ENCODE results near the gene OPRL1.
A peak's percentile ranks its signal among the peaks of the same experiment; 100 is the strongest.

The OPRL1 gene

DNA sequence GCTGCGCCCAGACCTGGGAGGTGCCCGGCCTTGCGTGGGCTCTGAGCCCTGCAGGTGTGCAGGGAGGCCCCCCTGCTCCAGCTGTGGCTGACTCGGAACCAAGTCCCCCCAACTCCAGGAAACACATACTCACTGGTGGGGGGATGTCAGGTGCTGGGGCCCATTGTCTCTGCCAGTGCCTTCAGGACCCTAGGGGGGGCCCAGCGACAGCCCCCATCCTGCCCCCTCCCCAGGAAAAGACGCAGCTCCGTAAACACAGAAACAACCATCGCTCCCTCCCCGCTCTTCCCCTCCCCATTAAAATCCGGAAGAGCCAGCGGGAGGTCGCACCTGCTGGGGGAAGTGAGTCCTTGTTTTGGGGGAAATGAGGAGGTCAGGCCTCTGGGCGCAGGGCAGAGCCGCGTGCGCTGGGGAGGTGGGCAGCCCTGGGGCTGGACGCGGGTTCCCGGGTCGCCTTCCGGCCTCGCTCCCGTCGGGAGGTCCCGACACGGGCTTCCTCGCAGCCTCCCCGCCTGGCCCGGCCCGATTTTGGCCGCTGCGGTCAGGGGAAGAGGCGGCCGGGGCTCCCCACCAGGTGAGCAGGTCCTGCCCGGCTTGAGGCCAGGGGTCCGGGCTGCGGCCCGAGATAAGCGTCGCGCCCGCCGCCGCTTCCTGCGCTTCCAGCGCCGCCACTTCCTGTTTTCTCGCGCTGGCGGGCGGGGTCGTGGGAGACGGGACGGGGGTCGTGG is 37.7 kb upstream of the OPRL1 start:
- no peak for ATAC-seq
- DNase-seq, result peak; percentile 40

DNA sequence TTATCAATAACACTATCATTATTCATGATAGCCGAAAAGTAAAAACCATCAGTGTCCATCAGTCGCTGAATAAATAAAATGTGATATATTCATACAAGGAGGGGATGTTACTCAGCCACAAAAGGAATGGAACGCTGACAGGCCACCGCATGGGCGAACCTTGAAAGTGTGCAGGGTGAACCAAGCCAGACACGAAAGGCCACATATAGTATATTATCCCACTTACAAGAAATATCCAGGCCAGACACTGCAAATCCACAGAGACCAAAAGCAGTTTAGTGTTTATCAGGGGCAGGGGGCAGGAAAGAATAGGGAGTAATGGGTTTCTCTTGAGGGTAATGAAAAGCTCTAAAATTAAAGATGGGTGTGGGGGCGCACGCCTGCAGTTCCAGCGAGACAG is 36.1 kb upstream of the OPRL1 start:
- DNase-seq (no peak), ATAC-seq (no peak)

DNA sequence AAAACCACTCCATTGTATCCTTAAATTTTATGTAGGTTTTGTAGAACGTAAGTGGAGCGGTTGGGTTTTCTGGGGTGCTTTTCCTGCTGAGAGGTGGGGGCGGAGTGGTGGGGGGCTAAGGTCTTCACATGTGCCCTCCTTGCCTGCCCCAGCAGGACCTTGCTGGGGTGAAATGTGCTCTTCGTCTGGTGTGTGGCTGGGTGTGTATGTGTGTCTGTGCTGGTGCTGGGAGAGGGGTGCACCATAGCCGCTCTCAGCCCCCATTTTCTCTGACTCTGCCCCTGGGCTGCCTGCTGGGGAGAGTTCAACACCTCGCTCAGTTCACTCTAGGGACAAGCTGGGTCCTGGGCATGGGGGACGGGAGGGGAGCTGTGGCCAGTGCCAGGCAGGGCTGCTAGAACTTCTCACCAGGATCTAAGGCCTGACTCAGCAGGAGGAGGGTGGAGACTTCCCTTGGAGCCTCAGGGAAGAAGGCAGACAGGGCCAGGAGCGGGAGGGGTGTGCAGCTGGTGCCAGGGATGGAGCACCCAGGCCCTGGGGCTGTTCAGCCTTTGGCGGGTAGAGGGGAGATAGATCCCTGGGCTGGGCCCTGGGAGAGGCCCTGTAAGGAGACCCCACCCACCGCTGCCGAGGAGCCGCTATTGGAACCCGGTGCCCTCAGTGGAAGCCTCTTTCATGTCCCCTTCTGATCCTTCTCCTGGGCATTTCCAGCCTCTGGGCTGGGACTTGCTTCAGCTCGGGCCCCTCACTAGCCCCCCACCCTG is 35.2 kb upstream of the OPRL1 start:
- ATAC-seq, result no peak

DNA sequence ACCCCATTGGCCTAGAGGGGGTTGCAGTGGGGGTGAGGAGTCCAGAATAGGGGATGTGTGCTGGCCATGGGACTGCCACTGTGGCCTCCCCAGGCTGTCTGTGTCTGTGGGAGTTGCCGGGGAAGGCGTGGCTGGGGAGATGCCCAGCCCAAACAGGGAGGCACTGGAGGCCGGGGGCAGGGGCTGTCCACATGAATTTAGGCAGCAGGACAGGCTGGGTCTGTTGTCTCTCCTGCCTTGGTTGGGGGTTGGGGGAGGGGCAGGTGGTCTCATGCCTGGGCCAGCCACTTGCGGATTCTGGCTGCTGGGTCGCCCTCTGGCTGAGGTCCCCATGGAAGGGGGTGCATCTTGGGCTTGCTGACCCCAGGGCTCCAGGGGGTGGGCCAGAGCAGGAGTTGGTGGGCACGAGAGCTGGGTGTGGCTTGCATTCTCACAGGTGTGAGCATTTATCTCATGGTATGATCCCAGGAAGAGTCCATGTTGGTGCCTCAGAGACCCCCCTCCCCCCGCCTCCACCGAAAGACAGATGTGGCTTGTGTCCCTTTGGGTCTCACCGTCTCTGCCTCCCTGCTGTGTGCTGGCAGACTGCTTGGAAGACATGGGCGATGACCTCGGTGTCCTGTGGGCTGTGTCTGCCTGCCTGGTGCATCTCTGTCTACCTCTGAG is 34.4 kb upstream of the OPRL1 start:
- ATAC-seq (no peak), DNase-seq (no peak)

More for the DNA sequence above, 35.2 kb upstream of the OPRL1 start:
- DNase-seq, result no peak

DNA sequence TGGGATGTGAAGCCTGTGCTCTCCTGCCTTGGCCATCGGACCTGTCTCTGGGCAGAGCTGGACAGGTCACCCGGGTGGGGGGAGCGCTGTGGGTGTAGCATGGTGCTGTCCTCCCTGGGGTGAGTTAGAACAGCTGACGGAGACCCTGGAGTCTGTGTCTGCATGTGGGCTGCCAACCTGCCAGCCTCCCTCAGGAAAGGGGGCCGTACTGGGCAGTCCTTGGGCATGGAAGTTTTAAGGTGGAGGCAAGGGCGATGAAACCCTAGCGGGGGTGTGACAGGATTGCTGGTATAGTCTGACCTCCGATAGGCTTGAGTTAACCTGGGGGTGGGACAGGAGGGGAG is 32.9 kb upstream of the OPRL1 start:
- DNase-seq (no peak), ATAC-seq (no peak)

DNA sequence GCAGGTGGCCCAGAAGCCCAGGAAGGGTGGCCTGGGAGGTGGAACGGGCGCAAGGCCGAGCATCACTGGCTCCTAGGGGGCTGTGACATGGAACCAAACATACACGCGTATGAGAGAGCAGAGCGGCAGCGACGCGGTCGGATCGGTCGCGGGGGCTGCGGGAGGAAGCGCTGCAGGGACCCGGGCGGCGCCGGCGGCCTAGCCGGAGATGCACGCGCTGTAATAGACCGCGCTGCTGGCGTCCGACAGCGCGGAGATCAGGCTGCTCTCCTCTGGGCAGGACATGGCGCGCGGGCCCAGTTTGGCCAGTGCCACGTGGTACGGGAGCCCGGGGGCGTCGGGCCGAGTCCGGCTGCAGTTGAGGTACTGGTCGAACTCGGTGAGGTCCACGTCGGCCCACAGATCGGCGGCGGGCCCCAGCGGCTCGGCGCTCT is 31.9 kb upstream of the OPRL1 start:
- ATAC-seq, result no peak
- no peak for DNase-seq

DNA sequence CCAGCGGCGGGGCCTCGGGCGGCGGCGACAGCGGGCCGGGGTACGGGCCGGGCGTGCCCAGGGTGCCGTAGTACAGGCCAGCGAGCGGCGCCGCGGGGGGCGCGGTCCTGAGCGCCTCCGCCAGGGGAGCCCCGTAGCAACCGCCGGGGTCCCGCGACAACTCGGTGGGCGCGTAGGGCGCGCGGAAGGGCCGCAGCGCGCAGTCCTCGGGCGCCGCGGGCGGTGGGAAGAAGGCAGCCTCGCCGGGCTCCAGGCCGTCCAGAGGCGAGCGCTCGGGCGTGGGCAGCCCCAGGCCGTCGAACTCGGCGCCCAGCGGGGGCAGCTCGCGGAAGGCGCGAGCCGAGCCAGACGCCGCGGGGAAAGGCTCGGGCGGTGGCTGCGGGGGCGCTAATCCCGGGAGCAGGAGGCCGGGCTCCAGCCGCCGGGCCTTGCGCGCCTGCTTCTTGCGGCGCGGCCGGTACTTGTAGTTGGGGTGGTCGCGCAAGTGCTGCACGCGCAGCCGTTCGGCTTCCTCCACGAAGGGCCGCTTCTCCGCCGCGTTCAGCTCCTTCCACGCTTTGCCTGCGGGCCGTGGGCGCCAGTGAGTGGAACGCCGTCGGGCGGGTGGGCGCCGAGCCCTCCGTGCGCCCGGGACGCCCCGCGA is 31.4 kb upstream of the OPRL1 start:
- DNase-seq (no peak), ATAC-seq (no peak)

DNA sequence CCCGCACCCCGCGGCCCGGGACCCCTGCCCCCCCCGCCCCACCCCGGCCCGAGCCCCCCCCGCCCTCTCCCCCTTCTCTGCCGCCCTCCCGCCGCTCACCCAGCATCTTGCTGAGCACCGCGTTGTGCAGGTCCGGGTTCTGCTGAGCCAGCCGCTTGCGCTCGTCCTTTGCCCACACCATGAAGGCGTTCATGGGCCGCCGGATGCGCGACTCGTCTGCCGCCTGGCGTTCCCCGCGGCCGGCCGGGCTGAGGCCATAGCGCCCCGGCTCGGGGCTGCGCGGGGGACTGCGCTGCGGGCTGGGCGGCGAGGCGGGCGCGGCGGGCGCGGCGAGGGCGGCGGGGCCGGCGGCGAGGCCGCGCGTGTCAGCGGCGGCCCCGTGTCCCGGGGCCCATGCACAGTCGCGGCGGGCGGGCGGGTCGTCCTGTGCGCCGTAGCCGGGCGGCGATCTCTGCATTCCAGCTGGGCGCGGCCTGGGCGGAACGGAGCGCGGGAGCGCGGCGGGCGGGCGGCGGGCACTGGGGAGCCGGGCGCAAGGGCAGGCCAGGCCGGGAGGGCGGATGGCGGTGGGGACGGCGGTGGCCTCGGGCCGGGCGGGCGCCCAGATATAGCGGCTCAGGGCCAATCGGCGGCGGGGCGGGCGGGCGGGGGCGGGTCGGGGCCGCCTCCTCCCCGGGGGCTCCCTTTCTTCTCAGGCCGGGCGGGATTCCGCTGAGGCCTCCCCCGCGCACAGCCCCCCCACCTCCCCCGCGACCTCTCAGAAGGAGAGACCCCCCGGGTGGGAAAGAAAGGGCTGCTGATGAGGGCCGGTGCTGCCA is 30.6 kb upstream of the OPRL1 start, which contains the start of gene SOX18:
Gene SOX18, minus strand, starts transcription at position 580 of the 818 bp plus-strand sequence. Its CDS starts 123 bp downstream, at position 457.
- DNase-seq (peak; percentile 53), ATAC-seq (peak; percentile 19)

DNA sequence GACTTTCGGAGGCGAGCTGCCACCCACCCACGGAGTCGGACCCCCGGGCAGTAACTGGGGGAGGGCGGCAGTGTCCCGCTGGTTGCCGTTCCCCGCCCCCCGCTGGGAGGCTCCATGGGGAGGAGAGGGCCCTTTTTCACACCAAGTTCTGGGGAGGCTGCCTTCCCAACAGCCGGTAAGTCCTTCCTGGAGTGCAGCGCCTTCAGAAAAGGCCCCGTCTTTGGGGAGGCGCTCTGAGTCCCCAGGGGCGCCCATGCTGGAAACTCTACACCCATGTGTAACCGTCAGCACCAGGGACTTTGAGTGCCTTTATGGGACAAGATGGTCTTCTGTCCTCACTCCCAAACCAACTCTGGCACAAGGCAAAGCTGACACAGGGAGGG is 30.0 kb upstream of the OPRL1 start:
- ATAC-seq (no peak), DNase-seq (no peak)

DNA sequence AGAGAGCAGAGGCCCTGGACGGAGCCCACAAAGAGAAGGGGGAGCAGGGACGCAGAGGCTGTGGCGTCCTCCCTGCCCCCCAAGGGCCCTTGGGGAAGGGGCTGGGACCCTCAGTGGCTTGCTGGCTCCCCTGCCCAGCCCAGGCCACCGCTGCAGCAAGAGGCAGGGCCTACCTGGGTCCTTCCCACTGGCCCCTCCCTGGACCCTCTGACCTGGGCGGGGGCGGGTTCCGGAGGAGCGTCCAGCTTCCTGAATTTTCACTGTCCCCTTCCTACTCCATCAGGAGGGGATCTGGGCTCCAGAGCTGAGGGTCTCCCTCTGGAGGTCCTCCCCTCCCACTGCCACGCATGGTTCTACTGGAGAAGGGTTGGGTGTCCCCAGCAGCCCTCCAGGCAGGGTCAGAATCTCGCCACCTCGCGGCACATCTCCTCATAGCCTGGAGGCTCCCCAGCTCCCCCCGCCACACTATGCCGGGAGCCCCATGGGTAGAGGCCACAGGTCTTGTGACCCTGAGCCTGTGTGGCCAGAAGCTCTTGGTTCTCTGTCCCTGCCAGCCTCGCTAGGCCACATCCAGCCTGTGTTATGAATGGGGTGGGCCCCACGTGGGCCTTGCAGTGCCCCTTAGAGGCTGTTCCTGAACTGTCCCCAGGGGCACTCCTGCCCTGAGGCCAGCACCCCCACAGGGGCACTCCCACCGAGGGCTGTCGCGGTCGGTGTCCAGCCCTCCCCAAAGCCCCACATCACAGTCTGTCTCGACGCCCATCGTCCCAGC is 29.4 kb upstream of the OPRL1 start:
- ATAC-seq, result no peak

DNA sequence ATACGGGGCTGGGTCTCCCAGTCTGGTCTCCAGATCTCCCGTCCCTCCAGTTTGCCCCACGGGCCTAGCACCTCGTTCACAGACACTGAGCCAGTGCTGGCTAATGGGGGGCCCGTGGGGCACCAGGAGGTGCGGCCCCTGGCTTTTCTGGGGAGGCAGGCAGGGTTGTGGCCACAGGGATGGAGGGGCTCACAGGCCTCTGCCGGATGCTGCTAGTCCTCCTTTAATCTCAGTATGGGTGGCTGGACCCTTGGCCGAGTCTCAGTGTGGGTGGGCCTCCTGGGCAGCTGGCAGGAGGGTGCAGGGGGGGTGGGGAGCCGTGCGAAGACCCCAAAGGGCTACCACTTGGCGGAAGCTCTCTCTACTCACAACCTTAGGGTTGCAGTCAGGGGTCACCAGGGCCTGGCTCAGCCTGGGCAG is 28.8 kb upstream of the OPRL1 start:
- DNase-seq (no peak), ATAC-seq (no peak)

More for the DNA sequence above, 29.4 kb upstream of the OPRL1 start:
- no peak for DNase-seq

DNA sequence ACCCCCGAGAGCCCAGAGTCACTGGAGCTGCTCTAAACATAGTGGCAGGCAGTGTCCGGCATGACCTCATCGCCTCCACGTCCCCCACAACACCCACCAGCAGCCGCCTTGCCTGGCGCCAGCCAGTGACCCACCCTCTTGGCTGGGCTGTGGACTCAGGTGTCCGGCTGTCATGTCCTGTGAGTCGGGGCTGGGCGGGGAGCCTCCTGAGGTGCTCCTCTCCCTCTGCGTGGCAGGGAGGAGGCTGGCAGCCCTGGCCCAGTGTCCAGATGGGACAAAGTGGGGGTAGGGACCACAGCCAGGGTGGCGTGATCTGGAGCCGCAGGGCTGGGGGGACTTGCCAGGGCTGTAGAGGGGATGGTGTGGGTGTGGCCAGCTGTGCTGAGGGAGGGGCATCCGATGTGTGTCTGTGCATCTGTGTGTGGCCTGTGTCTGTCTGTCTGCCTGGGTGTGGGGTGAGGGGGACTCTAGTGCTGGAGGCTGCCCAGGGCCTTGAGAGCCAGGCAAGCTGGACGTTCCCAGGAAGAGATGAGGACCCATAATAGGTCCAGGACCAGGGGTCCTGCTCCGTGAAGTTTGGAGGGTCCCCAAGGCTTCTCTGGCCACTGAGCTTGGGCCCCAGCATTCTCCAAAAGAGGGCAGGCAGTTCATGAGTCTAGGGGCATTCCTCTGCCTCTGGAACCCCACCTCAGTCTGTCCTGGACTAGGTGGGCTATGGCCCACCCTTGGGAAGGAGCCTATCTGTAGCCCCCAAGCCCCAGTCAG is 28.1 kb upstream of the OPRL1 start:
- ATAC-seq, result no peak
- DNase-seq, result no peak

DNA sequence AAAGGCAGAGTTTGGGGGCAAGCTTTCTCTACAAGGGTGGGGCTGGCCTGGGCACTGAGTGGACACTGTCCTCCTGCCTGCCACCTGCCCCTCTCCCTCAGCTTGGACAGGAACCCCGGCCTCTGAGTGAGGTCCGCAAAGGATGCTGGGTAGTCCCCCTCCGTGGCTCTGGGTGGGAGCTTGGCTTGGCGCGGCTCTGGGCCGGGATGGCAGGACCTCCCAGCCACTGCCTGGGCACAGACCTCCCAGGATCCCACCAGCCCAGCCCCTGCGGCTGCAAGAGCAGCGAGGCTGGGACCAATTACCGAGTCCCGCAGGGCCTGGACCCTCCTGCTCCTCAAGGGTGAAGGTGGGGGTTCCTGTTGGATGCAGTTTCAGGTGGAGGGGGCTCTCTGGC is 27.6 kb upstream of the OPRL1 start:
- no peak for ATAC-seq
- DNase-seq, result no peak

DNA sequence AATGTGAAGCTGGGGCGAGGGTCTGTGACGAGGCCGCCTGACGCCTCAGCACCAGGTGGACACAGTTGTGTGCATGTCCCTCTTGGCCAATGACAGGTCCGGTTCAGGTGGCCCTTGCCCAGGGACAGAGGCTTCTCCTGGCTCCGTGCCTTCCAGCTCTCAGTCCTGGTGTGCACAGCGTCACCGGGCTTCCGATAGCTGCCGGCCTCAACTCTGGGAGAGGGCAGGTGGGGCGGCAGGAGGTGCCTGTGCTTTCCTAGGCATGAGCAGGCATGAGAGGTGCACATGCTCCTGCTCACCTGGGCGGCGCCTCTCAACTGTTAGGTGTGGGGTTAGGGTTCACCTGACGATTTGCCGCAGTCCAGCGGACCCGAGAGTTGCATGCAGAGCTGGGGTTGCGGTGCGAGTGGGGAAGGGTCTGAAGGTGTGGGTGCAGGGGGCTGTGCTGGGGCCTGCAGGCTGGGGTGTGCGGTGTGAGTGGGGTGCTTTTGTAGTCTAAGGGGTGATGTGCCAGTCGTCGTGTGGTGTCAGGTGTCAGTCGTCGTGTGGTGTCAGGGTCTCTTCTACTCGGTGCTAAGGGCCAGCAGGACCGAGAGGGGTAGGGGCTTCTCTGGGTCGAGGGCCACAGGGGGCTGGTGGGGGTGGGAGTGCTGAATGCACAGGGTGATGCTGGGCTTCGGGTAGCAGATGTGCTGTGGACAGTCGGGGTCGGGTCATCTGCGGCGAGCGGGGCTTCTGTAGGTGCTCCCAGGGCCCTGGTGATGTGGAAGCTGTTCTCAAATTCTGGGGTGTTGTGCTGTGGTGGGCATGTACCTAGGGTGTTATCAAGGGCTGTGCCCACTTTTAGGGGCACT is 26.7 kb upstream of the OPRL1 start:
- ATAC-seq, result no peak
- no peak for DNase-seq

DNA sequence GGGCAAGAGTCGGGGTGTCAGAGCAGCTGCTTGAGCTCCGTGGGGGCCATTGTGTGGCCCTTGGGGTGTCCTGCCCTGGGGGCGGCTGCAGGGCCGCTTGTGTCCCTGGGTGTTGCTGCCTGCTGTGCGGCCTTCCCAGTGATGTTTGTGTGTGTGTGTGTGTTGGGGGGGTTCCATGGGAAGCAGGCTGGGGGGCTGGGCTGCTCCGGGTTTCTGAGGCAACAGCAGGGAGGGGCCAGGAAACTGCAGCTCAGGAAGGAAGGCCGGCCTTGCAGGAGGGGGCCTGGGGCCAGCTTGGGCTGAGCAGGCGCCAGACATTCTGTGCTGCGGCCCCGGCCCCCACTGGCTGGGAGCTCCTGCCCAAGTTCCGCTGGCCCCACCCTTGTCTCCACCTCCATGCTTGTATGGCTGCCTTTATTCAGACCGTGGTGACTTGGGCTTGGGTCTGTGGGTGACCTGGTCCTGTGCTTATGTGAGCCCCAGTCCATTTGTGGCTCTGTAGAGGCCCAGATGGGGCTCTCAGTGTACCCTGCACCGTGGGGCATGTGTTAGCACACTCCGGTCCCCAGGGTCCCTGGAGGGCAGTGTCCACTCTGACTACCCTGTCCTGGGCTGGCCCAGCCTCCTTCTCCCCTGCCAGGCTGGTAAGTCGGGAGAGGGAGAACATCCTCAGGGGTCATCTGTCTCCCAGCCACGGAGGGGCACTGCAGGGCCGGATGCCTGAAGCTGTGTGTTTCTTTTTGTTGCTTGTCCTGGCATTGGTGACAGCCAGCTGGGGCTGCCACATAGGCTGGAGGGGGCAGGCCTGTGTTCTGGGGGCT is 25.8 kb upstream of the OPRL1 start:
- no peak for DNase-seq
- no peak for ATAC-seq

DNA sequence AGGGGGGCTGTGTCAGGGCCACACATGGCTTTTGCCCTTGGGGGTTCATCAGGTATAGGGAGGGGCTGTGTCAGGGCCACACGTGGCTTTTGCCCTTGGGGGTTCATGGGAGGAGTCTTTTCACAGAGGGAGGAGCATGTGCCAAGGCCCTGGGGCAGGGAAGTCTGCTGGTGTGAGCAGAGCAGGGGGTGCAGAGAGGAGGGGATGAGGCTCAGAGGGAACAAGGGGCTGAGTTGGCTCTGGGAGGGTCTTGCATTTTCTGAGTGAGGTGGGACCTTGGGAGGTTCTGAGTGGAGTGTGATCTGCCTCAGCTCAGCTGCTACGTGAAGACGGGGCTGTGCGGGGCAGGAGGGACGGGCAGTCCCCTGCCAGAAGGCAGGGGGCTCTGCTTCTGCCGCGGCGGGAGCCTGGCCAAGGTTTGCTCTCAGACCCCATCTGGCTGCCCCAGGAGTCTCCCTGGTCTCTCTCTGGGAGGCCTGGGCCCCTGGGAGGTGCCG is 24.4 kb upstream of the OPRL1 start:
- ATAC-seq (no peak), DNase-seq (no peak)

DNA sequence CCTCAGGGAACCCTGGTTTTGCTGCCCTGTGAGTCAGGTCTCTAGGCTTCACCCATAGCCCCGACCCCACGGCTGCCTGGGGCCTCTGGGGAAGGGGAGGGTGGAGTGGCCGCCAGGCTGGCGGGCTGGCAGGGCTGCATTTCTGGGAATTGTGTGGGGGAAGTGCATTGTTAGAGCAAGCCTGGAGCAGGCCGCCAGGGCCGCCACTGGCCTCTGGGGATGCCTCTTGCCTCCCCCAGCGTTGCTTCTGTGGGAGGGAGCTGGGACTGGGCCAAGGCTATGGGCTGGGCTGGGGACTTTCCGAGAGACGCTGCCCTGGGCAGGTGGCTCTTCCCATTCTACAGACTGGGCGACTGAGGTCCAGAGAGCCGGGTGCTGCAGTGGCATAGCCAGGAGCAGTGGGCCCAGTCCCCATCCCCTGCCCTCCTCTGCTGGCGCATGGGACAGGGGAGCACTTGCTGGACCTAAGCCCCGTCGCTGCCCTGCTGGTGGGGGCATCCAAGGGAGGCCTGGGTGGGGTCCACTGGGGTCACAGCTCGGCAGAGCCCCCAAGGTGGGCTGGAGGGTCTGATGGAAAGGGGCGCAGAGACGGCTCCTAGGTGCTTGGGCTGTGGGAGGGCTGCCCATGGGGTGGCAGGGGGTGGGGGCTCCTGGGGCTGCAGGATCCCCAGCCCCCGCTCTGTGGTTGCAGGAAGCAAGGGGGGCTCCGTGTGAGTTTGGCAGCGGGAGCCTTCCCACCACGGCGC is 23.8 kb upstream of the OPRL1 start:
- DNase-seq (no peak), ATAC-seq (no peak)

DNA sequence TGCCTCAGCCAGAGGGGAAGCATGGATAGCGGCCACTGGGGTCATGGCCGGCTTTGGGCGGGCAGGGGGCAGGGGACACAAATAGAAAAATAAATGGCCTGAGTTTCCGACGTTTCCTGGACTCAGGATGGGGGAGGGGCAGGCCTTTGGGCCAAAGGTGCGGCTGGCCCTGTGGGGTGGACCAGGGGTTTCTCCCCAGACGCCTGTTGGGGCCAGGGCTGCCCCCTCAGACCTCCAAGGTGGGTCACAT is 23.3 kb upstream of the OPRL1 start:
- no peak for DNase-seq
- no peak for ATAC-seq

Measured in stimulated activated naive CD8-positive, alpha-beta T cell treated with anti-CD3 and anti-CD28 coated beads, Interleukin-15, Interleukin-2, amounts not matched to agents 100 U/mL and 50 U/mL, for 24 hours (primary cell).